Measurements from ENCODE around the gene GGN.

DNA sequence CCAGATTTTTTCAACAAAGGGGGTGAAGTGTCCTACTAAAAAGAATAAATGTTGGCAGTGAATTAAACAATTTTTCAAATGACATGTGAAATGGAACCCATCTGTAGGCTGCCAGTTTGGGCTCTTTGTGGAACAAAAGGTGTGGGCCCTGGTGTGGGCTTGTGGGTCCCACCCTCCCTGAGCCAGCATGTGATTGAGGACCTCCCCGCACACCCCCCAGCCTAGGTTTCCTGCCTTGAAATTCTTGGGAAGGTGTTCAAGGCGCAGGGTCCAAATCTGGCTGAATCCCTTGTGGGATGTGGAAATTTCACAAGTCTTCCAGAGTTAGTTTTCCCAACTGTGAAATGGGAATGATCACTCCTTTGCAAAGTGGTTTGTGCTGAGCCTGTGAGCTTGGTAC, 4.1 kb downstream of the GGN start:
- TF ChIP-seq EZH2 (IDR thresholded peaks at IDR 0.05; ENCODE audit: low read length, unreplicated experiment), result no peak
- no peak for TF ChIP-seq CTCF (conservative IDR thresholded peaks at IDR 0.05; ENCODE audit: low read depth, low read length)
- TF ChIP-seq EZH2phosphoT487 (IDR thresholded peaks at IDR 0.05; ENCODE audit: borderline replicate concordance, low read length), result no peak

All from PC-3 (cell line).